NCI-H2029 treated with DMSO at 0.1 percent for 48 hours (cell line): ENCODE measurements around the gene RAPGEFL1.
"Not testable (repeated sequence)": the region's sequence is repeated elsewhere in the genome, so short reads cannot be mapped to it uniquely, and the experiment has no call there.

Experiments
- DNase-seq: peaks from one replicate; lab custom pipeline; 2025; lab: John Stamatoyannopoulos, UW

RAPGEFL1 gene

GRCh38 chr17:40177275-40177874, at the start of gene RAPGEFL1:
RAPGEFL1 (plus strand) TSS chr17:40177470; CDS start chr17:40177862, 392 bp downstream.
- DNase-seq: peak; percentile 10

DNA sequence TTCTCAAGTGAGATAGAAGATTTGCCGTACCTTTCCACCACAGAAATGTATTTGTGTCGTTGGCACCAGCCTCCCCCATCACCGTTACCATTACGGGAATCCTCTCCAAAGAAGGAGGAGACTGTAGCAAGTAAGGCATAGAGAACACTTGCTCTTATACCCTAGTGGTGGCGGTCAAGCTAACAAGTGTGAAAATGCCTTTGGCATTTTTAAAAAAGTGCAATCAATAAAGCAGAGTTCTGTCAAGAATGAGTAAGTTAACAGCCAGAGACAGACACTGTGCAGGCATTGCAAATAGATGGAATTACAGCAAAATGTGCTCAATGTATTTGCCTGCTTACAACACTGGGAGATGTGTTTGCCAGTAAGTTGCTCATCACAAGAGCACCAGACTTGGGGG, 47.8 kb upstream of the RAPGEFL1 start:
- no peak for DNase-seq

DNA sequence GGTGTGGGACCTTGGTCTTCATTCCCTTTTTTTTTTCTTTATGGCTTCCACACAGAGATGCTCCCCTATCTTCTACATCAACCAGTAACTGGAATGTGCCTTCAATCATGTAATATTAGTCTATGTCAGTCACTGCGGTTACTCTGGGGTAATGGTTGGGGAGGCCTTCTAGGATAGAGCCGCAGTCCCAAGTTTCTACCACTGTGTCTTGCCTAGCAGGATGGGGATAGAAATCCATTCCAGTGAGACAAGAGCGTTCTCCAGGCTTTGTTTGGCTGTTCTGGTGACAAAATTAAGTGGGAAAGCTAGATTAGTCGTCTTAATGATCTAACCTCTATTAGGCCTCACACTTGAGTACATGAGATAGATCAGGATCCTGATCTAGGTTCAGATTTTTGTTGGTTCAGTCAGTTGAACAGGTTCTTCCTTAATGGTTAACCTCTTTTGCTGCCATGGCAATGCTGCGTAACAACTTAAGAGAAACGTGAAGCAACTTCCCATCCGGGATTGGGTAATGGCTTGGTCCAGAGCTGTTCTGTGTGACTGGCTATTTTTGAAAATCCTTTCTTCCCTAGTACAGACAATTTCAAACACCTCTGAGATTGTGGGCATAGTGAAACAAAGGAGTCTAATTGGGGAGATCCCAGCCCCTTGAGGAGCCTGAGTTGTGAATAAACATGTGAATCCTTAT, 46.8 kb upstream of the RAPGEFL1 start:
- no peak for DNase-seq

GRCh38 chr17:40134184-40134583, 43.1 kb upstream of the RAPGEFL1 start:
- no peak for DNase-seq

- no peak for DNase-seq
These were observed 41.5 kb upstream of the RAPGEFL1 start for GRCh38 chr17:40135817-40136216.

DNA sequence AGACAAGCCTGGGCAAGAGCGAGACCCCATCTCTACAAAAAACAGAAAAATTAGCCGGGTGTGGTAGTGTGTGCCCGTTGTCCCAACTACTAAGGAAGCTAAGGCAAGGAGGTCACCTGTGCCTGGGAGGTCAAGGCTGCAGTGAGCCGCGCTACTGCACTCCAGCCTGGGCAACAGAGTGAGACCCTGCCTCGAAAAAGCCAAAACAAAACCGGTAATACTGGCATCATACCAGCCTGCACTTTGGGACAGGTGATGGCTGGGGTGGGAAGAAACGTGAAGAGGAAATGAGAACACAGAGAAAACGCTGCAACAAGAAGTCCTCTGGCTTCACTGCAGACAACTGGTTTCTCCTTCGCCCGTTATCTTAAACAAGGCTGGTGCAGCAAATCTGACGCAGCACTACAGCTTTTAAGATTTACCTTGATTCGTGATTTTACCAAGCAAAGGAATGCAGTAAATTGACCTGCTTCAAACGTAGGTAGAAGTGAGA, 37.7 kb upstream of the RAPGEFL1 start:
- no peak for DNase-seq

DNA sequence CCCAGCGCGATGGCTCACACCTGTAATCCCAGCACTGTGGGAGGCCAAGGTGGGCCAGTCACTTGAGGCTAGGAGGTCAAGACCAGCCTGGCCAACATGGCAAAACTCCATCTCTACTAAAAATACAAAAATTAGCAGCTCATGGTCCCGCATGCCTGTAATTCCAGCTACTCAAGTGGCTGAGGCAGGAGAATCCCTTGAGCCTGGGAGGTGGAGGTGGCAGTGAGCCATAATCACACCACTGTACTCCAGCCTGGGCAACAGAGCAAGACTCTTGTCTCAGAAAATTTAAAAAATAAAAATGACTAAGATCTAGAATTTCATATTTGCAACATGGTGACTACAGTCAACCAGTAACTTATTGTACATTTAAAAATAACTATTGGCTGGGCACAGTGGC, 34.1 kb upstream of the RAPGEFL1 start:
- DNase-seq: not testable (repeated sequence)

- DNase-seq: no peak
These were observed 31.8 kb upstream of the RAPGEFL1 start for GRCh38 chr17:40145476-40145875.

DNA sequence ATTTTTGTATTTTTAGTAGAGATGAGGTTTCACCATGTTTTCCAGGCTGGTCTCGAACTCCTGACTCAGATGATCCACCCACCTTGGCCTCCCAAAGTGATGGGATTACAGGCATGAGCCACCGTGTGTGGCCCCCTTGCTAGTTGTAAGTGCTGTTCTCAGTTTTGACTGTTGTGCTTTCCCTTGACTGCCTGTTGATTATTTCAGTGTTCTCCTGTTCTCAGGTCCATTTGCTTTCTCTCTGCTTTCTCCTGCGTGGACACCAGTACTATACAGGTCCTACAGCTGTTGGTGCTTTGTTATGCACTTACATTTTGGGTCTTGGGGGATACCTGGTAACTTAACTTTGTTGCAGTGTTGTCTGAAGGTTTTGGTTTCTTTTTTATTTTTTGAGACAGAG, 28.7 kb upstream of the RAPGEFL1 start:
- no peak for DNase-seq

DNA sequence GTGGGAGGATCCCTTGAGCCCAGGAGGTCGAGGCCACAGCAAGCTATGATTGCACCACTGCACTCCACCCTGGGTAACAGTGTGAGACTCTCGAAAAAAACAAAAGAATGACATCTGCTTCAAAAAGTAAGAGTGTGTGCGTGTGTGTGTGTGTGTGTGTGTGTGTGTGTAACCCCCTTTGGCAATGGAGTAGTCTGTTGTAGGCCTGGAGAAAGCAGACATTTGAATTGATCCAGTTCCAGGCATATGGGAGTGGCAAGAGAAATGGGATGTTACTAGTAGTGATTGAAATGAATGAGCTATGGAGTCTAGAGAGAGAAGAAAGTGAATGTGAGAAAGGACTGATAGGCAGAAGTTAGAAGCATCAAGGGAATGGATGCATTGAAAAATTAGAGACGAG, 27.0 kb upstream of the RAPGEFL1 start:
- no peak for DNase-seq

DNA sequence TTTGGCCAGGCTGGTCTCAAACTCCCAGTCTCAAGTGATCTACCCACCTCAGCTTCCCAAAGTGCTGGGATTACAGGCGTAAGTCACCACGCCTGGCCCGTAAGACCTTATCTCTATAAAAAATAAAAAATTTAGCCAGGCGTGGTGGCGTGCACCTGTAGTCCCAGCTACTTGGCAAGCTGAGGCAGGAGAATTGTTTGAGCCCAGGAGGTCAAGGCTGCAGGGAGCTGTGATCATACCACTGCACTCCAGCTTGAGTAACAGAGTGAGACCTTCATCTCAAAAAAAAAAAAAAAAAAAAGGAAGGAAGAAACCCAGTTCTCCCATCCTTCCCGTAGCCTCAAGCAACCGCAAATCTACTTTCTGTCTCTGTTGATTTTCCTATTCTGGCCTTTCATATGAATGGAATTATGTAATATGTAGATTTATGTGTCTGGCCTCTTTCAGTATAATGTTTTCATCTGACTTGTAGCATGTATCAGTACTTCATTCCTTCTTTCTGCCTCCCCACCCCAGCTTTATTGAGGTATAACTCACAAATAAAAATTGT, 25.8 kb upstream of the RAPGEFL1 start:
- DNase-seq: no peak

DNA sequence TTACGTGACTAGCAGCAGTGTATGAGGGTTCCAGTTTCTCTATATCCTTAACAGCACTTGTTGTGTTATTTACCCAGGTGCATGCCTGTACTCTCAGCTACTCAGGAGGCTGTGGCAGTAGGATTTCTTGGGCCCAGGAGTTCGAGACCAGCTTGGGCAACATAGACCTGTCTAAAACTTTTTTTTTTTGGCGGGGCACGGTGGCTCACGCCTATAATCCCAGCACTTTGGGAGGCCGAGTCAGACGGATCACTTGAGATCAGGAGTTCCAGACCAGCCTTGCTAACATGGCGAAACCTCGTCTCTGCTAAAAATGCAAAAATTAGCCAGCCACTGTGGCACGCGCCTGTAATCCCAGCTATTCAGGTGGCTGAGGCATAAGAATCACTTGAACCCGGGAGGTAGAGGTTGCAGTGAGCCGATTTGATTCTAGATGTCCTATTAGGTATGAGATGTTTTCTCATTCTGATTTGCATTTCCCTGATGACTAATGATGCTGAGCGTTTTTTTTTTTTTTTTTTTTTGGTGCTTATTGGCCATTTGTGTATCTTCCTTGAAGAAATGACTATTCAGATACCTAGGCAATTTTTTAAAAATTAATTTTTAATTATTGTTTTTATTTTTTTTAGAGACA, 23.6 kb upstream of the RAPGEFL1 start:
- no peak for DNase-seq

DNA sequence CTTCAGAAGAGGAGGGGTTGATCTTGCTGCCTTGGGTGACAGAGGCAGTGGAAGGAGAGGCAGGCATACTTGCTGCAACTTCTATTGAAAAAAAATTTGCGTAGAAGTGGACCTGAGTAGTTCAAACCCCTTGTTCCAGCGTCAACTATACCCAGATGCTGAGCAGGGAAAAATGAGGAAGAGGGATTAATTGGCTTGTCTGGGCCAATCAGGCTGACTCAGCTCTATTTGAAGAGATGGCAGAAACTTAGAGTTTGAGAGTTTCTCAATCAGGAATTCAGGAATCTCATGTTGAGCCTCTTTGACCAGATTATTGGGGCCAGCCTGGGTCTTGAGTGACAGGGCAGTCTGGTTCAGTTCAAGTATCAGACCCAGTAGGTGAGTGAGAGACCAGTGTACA, 19.3 kb upstream of the RAPGEFL1 start:
- DNase-seq: no peak

DNA sequence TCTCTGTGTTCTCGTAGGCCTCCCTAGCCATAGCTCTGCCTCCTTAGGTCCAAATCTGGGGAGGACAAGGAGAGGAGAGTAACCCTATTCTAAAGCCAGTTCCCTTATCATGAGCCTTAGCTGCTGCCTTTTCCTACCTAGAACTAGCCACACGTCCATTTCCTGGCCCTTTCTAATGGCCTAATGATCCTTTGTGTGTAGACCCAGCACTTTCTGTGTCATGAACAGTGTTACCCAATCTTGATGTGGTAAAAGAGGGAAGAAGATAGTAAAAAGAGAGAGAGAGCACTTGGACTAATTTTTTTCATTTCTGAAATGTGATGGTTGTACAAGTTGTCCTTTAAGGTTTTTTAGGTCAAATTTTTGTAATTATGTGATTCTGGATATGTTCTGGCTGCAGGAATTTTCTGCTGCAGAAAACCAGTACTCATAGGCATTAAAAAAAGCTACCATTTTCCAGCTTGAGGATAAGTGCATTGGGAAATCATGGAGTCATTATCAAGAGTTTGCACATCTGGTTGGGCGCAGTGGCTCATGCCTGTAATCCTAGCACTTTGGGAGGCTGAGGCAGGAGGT, 18.7 kb upstream of the RAPGEFL1 start:
- no peak for DNase-seq

- DNase-seq: no peak
These were observed 17.8 kb upstream of the RAPGEFL1 start for GRCh38 chr17:40159456-40159855.

- DNase-seq: no peak
These were observed 9.5 kb upstream of the RAPGEFL1 start for GRCh38 chr17:40167685-40168261.

GRCh38 chr17:40168262-40168832, 8.9 kb upstream of the RAPGEFL1 start:
- DNase-seq: peak; percentile 22

DNA sequence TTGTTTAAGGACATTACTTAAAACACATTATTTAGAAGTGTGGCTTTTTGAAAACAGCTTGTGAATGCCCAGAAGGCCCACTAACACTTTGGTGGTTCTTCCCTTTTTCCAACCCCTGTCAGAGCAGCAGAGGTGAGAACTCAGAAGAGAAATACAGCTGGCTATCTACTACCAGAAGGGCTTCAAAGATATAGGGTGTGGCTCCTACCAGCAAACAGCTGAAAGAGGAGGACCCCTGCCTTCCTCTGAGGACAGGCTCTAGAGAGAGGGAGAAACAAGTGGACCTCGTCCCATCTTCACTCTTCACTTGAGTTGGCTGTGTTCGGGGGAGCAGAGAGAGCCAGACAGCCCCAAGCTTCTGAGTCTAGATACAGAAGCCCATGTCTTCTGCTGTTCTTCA, 6.9 kb upstream of the RAPGEFL1 start:
- no peak for DNase-seq

GRCh38 chr17:40171750-40172149, 5.5 kb upstream of the RAPGEFL1 start:
- no peak for DNase-seq

- DNase-seq: no peak
These were observed 4.0 kb upstream of the RAPGEFL1 start for GRCh38 chr17:40173091-40173777.

- DNase-seq: no peak
These were observed 3.5 kb upstream of the RAPGEFL1 start for GRCh38 chr17:40173778-40174135.
